A549 (cell line): ENCODE data around the gene GSDMA. TPM values are rescaled to one million over a fixed set of nuclear protein-coding genes. Genes with fewer than 3 reads are reported as not detected.

Source experiments
- ATAC-seq, 2 experiments: fragments of 200-7000 bp in 1 of 2; fragments of >200 bp in 1 of 2; cut with Nextera tagmentation in 1 of 2; cut with Tn5 transposase in 1 of 2; 3 replicates each; pipeline versions ENCODE4 v1.8.0 to v1.9.1; 2018 to 2020; ENCODE audit warnings: mild to moderate bottlenecking in 1 of 2, moderate library complexity in 1 of 2
- CTCF ChIA-PET: fragments of 300-600 bp; sonication (Branson Sonifier 250); formaldehyde crosslinking; extraction: SDS; loops from one replicate; lab custom pipeline; 2021; ENCODE audit warnings: antibody characterized with exemption, inconsistent platforms; lab: Yijun Ruan, JAX
- POLR2A ChIA-PET: fragments of 350-600 bp; formaldehyde crosslinking; extraction: SDS; loops from one replicate; lab custom pipeline; 2021; ENCODE audit warnings: antibody characterized with exemption, inconsistent platforms; lab: Yijun Ruan, JAX
- DNase-seq, 2 experiments: peaks; one replicate each; pipeline versions ENCODE4 v3.0.0 to v3.0.0-alpha.2; 2011 to 2016; ENCODE audit warnings: low read depth in 1 of 2, low spot score in 1 of 2
- FAIRE-seq: peaks from 2 replicates; lab custom pipeline; 2011; peaks lifted over from hg19 to GRCh38; lab: Jason Lieb, UNC
- H3K27ac ChIP-seq, 2 experiments: fragments of >200 bp; sonication (Bioruptor Twin); formaldehyde crosslinking; 3 replicates each; pipeline ENCODE4 v1.5.1; 2016 to 2017
- H3K4me1 ChIP-seq: fragments of >200 bp; sonication (Bioruptor Twin); formaldehyde crosslinking; 3 replicates; pipeline ENCODE4 v1.6.1; 2016
- H3K4me2 ChIP-seq: fragments of >200 bp; sonication (Bioruptor Twin); formaldehyde crosslinking; 3 replicates; pipeline ENCODE4 v1.6.1; 2016
- H3K4me3 ChIP-seq: fragments of >200 bp; sonication (Bioruptor Twin); formaldehyde crosslinking; 3 replicates; pipeline ENCODE4 v1.5.1; 2016
- H3K9me3 ChIP-seq: fragments of >200 bp; sonication (Bioruptor Twin); formaldehyde crosslinking; 3 replicates; pipeline ENCODE4 v1.6.1; 2016
- CBX2 ChIP-seq: fragments of 200-600 bp; sonication (generic); IDR thresholded peaks from 2 replicates; pipeline ENCODE4 v1.6.1; 2016; ENCODE audit warnings: low read depth, mild to moderate bottlenecking, borderline replicate concordance
- CHD2 ChIP-seq: fragments of 150-350 bp; IDR thresholded peaks from 2 replicates; pipeline ENCODE4 v1.6.1; 2014; ENCODE audit warnings: low read length; ENCODE audit not compliant: partially characterized antibody
- CTCF ChIP-seq: fragments of >200 bp; sonication (Bioruptor Twin); formaldehyde crosslinking; IDR thresholded peaks from 3 replicates; pipeline ENCODE4 v1.5.1; 2016
- ESRRA ChIP-seq: fragments of 150-350 bp; IDR thresholded peaks from 2 replicates; pipeline ENCODE4 v1.6.1; 2014; ENCODE audit warnings: mild to moderate bottlenecking, low read length, borderline replicate concordance
- FOSB ChIP-seq: fragments of 250-450 bp; sonication (Bioruptor Pico); IDR thresholded peaks from 2 replicates; pipeline ENCODE4 v1.5.0; 2020; ENCODE audit warnings: mild to moderate bottlenecking, moderate library complexity
- FOXS1 ChIP-seq: fragments of 250-450 bp; sonication (Bioruptor Pico); IDR thresholded peaks from 2 replicates; pipeline ENCODE4 v1.5.0; 2020; ENCODE audit warnings: mild to moderate bottlenecking, moderate library complexity
- HOXA7 ChIP-seq: fragments of 250-450 bp; sonication (Bioruptor Pico); IDR thresholded peaks from 2 replicates; pipeline ENCODE4 v1.5.0; 2020; ENCODE audit warnings: mild to moderate bottlenecking, moderate library complexity
- JUN ChIP-seq, 2 experiments: fragments of >200 bp; sonication (Bioruptor Twin); formaldehyde crosslinking; IDR thresholded peaks; 2 replicates in 1 of 2; 3 replicates in 1 of 2; pipeline ENCODE4 v1.6.1; 2016 to 2017
- KDM5A ChIP-seq: fragments of 200-600 bp; sonication (generic); IDR thresholded peaks from 2 replicates; pipeline ENCODE4 v1.6.1; 2016; ENCODE audit warnings: antibody characterized with exemption, mild to moderate bottlenecking
- MAFK ChIP-seq: fragments of 450-650 bp; IDR thresholded peaks from 2 replicates; pipeline ENCODE4 v1.6.1; 2014; ENCODE audit not compliant: partially characterized antibody
- MAX ChIP-seq: IDR thresholded peaks from 2 replicates; pipeline ENCODE4 v1.6.1; 2012
- MAZ ChIP-seq: fragments of 150-350 bp; IDR thresholded peaks from 2 replicates; pipeline ENCODE4 v1.6.1; 2014; ENCODE audit warnings: antibody characterized with exemption, low read depth, low read length, borderline replicate concordance
- NR3C1 ChIP-seq: fragments of >200 bp; sonication (Bioruptor Twin); formaldehyde crosslinking; IDR thresholded peaks from 3 replicates; pipeline ENCODE4 v1.6.1; 2017
- POLR2A ChIP-seq: IDR thresholded peaks from 2 replicates; pipeline ENCODE4 v1.6.1; 2012; ENCODE audit warnings: mild to moderate bottlenecking, low read length
- RARB ChIP-seq: fragments of 250-450 bp; sonication (Bioruptor Pico); IDR thresholded peaks from 2 replicates; pipeline ENCODE4 v1.8.0; 2021; ENCODE audit warnings: mild to moderate bottlenecking, moderate library complexity
- TP53 ChIP-seq: fragments of 250-450 bp; sonication (Bioruptor Pico); IDR thresholded peaks from 2 replicates; pipeline ENCODE4 v1.5.0; 2021; ENCODE audit warnings: mild to moderate bottlenecking, moderate library complexity
- USF2 ChIP-seq: fragments of 450-650 bp; IDR thresholded peaks from 2 replicates; pipeline ENCODE4 v1.6.1; 2014; ENCODE audit warnings: antibody characterized with exemption
- ZNF302 ChIP-seq: fragments of 250-450 bp; sonication (Bioruptor Pico); IDR thresholded peaks from 2 replicates; pipeline ENCODE4 v1.9.0; 2021; ENCODE audit warnings: inconsistent platforms, mild to moderate bottlenecking, moderate library complexity
- WGBS: methylation state at CpG from one replicate; pipeline ENCODE4 v1.1.6; 2017; ENCODE audit errors: missing lambda C conversion rate; 5-methylcytosine and 5-hydroxymethylcytosine counted together
- polyA plus RNA-seq, 4 experiments: library from polyadenylated mRNA; depleted of rRNA in 3 of 4; stranded (reverse); fragments of >200 nt; fragmentation: RNase III in 1 of 4; extraction: RNeasy Plus Mini Kit Qiagen cat#74134 plus additional on column Dnase treatment in 1 of 4; gene quantifications; 2 replicates in 3 of 4; 3 replicates in 1 of 4; pipeline ENCODE4 v1.2.3, GENCODE V29; 2011 to 2017
- TF ChIP-seq, protein P1 (sequence below): fragments of >200 bp; sonication (Bioruptor Twin); formaldehyde crosslinking; IDR thresholded peaks from 2 replicates; pipeline ENCODE4 v1.6.1; 2016
- TF ChIP-seq, protein P2 (sequence below): IDR thresholded peaks from 2 replicates; pipeline ENCODE4 v1.6.1; 2012

The GSDMA gene
- polyA plus RNA-seq, 2 of the 4 experiments (the other 2 are of a cell fraction): not detected

DNA sequence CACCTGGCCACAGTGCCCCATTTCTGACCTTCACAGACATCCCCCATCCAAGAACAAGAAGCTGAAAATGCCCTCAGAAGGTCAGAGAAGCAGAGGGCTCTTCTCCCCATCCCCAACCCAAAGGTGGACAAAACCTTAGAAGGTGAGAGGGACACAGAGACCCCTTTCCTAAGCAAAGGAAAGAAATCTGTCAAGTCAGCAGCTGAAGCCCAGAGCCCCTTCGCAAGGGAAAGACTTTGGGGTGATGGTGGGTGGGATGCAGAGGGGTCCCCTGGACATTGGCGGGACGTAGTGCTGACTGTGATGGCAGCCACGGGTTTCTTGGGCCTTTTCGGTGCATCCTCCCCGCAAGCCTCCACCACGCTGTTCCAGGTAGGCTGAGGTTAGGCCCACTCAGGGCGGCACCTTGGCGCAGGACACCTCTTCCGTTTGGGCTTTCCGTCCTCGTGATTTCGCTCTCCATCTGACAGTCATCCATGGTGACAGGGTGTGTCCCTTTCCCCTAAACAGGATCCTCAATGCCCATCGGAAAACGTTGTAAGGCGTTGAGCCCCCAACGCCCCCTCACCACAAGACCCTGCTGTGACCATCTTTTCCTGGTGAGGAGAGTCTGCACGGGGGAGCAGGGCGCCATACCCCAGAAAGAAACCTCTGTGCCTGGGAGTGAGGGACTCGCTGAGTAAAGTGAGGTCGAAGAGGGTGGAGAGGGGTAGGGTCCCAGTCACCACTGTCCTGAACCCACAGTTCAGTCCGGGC, 10.7 kb upstream of the GSDMA start:
- Histone ChIP-seq H3K4me1 (peaks cover 10% of the 10 kb centered on the region), H3K4me2 (peak overlapping the region; percentile 93), H3K27ac (peak overlapping the region; percentile 62 to 76), H3K9me3 (no peaks in the 10 kb centered on the region)
- WGBS: 78% methylated on average over 22 of the region's 22 CpGs
- DNase-seq: no peak
- CTCF ChIA-PET: interaction anchor here (2.3 to 5.4 kb wide), 2 partner anchors 12 to 28 kb away, joined by 11 to 43 read pairs; partner anchors contain the start of gene PSMD3
- ATAC-seq: no peak
- FAIRE-seq: no peak
- TF ChIP-seq TP53 (CRISPR knock-in tag) (no peak), MAFK (peak; percentile 61), NR3C1 (no peak), ZNF302 (CRISPR knock-in tag) (no peak), MAX (0 out of 2 replicates have a peak, but pooled peaks have one; percentile 4)
- TF ChIP-seq, protein P1, sequence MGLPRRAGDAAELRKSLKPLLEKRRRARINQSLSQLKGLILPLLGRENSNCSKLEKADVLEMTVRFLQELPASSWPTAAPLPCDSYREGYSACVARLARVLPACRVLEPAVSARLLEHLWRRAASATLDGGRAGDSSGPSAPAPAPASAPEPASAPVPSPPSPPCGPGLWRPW: no peak
- TF ChIP-seq, all 56 proteins: peak for 2
- POLR2A ChIA-PET: interaction anchor here (0.5 to 1.5 kb wide), 6 partner anchors 13 to 387 kb away, joined by 3 to 7 read pairs (median 4); partner anchors contain the start of genes LRRC3C, ORMDL3 and PSMD3
- peak overlapping the region; percentile 42 for H3K4me3 ChIP-seq

GRCh38 chr17:39952680-39953470, 9.9 kb upstream of the GSDMA start:
- ATAC-seq (peak; percentile 87 to 97), FAIRE-seq (peak; percentile 54)
- H3K4me1 ChIP-seq: peaks cover 10% of the 10 kb centered on the region
- peak overlapping the region; percentile 93 for H3K4me2 ChIP-seq
- WGBS: 3% methylated on average over 14 of the region's 55 CpGs
- ChIA-PET POLR2A (interaction anchor here (0.5 to 2.7 kb wide), 7 partner anchors 13 to 388 kb away, joined by 3 to 24 read pairs (median 4); partner anchors contain the start of genes LRRC3C, ORMDL3 and PSMD3), CTCF (interaction anchor here (1.0 to 13.9 kb wide), 5 partner anchors 10 to 222 kb away, joined by 3 to 405 read pairs (median 6); partner anchors contain the start of genes GSDMA, MIEN1 and PSMD3)
- no peak for TF ChIP-seq NR3C1
- TF ChIP-seq JUN (IDR thresholded peaks at IDR 0.05): 0 out of 5 replicates have a peak, but pooled peaks of 1 of the 2 experiments have one; percentile 19
- TF ChIP-seq POLR2A: peak; percentile 74
- TF ChIP-seq, all 56 proteins: peak for 2
- Histone ChIP-seq H3K27ac (peak overlapping the region; percentile 66 to 88), H3K9me3 (no peaks in the 10 kb centered on the region), H3K4me3 (peak overlapping the region; percentile 42)
- DNase-seq: peak; percentile 97 to 98

DNA sequence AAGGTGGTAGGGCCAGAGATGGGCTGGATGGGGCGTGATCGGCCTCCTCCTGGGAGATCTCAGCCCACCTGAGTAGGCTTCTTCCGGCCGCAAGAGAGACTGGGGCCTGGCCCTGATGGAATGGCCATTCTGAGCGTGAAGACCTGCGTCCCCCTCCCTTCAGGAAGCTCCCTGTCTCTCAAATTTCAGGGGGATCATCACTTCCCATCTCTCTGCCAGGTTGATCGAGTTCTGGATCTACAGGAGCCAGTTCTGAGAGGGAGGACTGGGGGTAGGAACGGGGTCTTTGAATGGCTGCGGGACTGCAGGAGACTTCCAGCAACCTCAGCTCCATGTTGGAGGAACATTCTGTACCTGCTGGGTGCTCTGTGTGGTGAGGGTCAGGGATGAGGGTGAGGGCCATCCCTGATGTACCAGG, 9.3 kb upstream of the GSDMA start:
- FAIRE-seq: no peak

GRCh38 chr17:39954876-39955275, 7.9 kb upstream of the GSDMA start:
- Histone ChIP-seq H3K4me3 (no peak overlapping the region), H3K4me1 (peaks cover 5% of the 10 kb centered on the region), H3K4me2 (no peak overlapping the region), H3K27ac (no peak overlapping the region), H3K9me3 (no peaks in the 10 kb centered on the region)
- POLR2A ChIA-PET: interaction anchor here (2.7 kb wide), 1 partner anchor 25 kb away, joined by 24 read pairs; the partner anchor contains the start of gene PSMD3
- 43% methylated on average over 3 of the region's 4 CpGs for WGBS
- DNase-seq: no peak
- CTCF ChIA-PET: interaction anchor here (0.6 to 13.9 kb wide), 11 partner anchors 15 to 333 kb away, joined by 3 to 405 read pairs (median 4); partner anchors contain the start of genes IKZF3 and PSMD3
- ATAC-seq: no peak
- no peak for FAIRE-seq
- TF ChIP-seq FOXS1 (CRISPR knock-in tag) (no peak), CTCF (no peak), MAX (no peak), RARB (no peak), CHD2 (no peak), USF2 (no peak), MAZ (no peak), ESRRA (no peak), KDM5A (no peak), FOSB (CRISPR knock-in tag) (no peak), POLR2A (no peak), HOXA7 (no peak), CBX2 (no peak)

More for the DNA sequence above, 9.3 kb upstream of the GSDMA start:
- DNase-seq: no peak
- Histone ChIP-seq H3K4me3 (peak overlapping the region; percentile 37), H3K9me3 (no peaks in the 10 kb centered on the region), H3K4me2 (peak overlapping the region; percentile 87), H3K27ac (peak overlapping the region; percentile 66 to 88), H3K4me1 (peaks cover 10% of the 10 kb centered on the region)
- TF ChIP-seq, protein P2, sequence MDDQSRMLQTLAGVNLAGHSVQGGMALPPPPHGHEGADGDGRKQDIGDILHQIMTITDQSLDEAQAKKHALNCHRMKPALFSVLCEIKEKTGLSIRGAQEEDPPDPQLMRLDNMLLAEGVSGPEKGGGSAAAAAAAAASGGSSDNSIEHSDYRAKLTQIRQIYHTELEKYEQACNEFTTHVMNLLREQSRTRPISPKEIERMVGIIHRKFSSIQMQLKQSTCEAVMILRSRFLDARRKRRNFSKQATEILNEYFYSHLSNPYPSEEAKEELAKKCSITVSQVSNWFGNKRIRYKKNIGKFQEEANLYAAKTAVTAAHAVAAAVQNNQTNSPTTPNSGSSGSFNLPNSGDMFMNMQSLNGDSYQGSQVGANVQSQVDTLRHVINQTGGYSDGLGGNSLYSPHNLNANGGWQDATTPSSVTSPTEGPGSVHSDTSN: no peak
- TF ChIP-seq FOXS1 (CRISPR knock-in tag) (no peak), JUN (IDR thresholded peaks at IDR 0.05) (0 out of 5 replicates have a peak, but pooled peaks of 1 of the 2 experiments have one; percentile 19)
- ATAC-seq: 0 out of 6 replicates have a peak, but pooled peaks of 1 of the 2 experiments have one; percentile 1
- whole genome bisulfite sequencing: 56% methylated on average over 9 of the region's 9 CpGs
- ChIA-PET CTCF (interaction anchor here (1.0 to 13.9 kb wide), 6 partner anchors 9 to 223 kb away, joined by 3 to 405 read pairs (median 3); partner anchors contain the start of genes GSDMA, IKZF3, MIEN1 and PSMD3), POLR2A (interaction anchor here (1.3 to 2.7 kb wide), 3 partner anchors 14 to 27 kb away, joined by 5 to 24 read pairs (median 7); partner anchors contain the start of genes LRRC3C, ORMDL3 and PSMD3)
